Naive thymus-derived CD8-positive, alpha-beta T cell (primary cell): ENCODE measurements around the gene GLO1. TPM values are rescaled to one million over a fixed set of nuclear protein-coding genes. Genes with fewer than 3 reads are reported as not detected.
A peak's percentile ranks its signal among the peaks of the same experiment; 100 is the strongest.

ENCODE experiments used
- ATAC-seq, 2 donors: fragments of 150-1000 bp; cut with Tn5 transposase in 1 of 2; sonication (Bioruptor Pico), chemical (Tn5 transposase) in 1 of 2; 1 replicate in 1 of 2; 2 replicates in 1 of 2; pipeline ENCODE4 v1.10.0; 2021; ENCODE audit warnings: mild to moderate bottlenecking in 2 of 2, moderate library complexity in 2 of 2
- POLR2A ChIA-PET: fragments of 350-600 bp; sonication (Branson Sonifier 250); formaldehyde crosslinking; loops from one replicate; lab custom pipeline; 2021; ENCODE audit warnings: antibody characterized with exemption; lab: Charles Lee
- DNase-seq, 10 donors: peaks; one replicate each; pipeline versions ENCODE4 v3.0.0 to v3.0.0-alpha.2; 2020 to 2022
- H3K27ac Mint-ChIP-seq, 10 donors: one replicate each; pipeline ENCODE4 v1.8.0; 2020 to 2022; ENCODE audit warnings: mild to moderate bottlenecking in 10 of 10, mixed read lengths in 10 of 10, moderate library complexity in 4 of 10, inconsistent platforms in 1 of 10
- H3K27me3 Mint-ChIP-seq, 5 donors: one replicate each; pipeline ENCODE4 v1.8.0; 2021 to 2022; ENCODE audit warnings: mixed read lengths in 5 of 5
- H3K36me3 Mint-ChIP-seq, 3 donors: one replicate each; pipeline ENCODE4 v1.8.0; 2020 to 2022; ENCODE audit warnings: mixed read lengths in 3 of 3, mild to moderate bottlenecking in 2 of 3, inconsistent platforms in 1 of 3
- H3K4me1 Mint-ChIP-seq, 4 donors: one replicate each; pipeline ENCODE4 v1.8.0; 2021 to 2022; ENCODE audit warnings: mixed read lengths in 4 of 4
- H3K4me3 Mint-ChIP-seq, 10 donors: one replicate each; pipeline ENCODE4 v1.8.0; 2020 to 2022; ENCODE audit warnings: mild to moderate bottlenecking in 10 of 10, mixed read lengths in 10 of 10, moderate library complexity in 6 of 10, inconsistent platforms in 1 of 10
- H3K9me3 Mint-ChIP-seq, 9 donors: one replicate each; pipeline ENCODE4 v1.8.0; 2020 to 2022; ENCODE audit warnings: mixed read lengths in 9 of 9, mild to moderate bottlenecking in 3 of 9, inconsistent platforms in 1 of 9, moderate library complexity in 1 of 9
- polyA plus RNA-seq, 3 donors: library from polyadenylated mRNA; unstranded; fragments of 300-500 nt; fragmentation: Illumina TruSeq; gene quantifications; one replicate each; pipeline ENCODE4 v1.2.3, GENCODE V29; 2021
- total RNA-seq, 8 experiments: library from RNA in 2 of 8; stranded (reverse) in 2 of 8; gene quantifications; one replicate each; pipeline ENCODE4 v1.2.3 and lab custom pipeline; 2021 to 2026

Gene GLO1
- total and polyA plus RNA-seq, 5 experiments from 2014 or later, result 30.7 to 103 (median 74.1) TPM

DNA sequence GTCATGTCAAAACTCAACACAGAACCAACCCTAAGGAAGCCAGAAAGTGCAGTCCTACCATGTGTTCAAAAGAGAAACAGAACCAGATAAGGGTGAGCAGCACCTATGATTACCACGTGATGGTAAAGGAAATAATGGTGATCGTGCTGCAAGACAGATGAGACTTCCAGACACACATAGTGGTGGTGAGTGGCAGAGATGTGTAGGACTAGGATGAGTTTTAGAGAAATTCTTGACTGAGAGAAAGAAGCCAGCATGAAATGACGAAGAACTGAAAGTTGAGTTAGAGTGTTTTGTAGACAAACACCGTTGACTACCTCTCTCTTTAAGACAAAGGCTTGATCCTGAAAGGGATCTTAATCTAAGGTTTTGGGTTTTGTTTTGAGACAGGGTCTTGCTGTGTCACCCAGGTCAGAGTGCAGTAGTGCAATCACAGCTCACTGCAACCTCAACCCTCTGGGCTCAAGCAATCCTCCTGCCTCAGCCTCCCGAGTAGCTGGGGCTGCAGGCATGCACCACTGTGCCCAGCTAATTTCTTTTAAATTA lies 52.7 kb downstream of the GLO1 start:
- H3K36me3 Mint-ChIP-seq, result peaks cover 5 to 17% (median 11%) of the 10 kb centered on the region in 3 donors
- no peaks in the 10 kb centered on the region for H3K27me3 Mint-ChIP-seq
- no peak for DNase-seq
- H3K4me1 Mint-ChIP-seq, result peaks cover 0 to 1% (median 0%) of the 10 kb centered on the region in 4 donors
- H3K27ac Mint-ChIP-seq, result no peak overlapping the region
- peaks cover 0 to 5% (median 0%) of the 10 kb centered on the region in 9 donors for H3K9me3 Mint-ChIP-seq
- POLR2A ChIA-PET, result no interaction called here
- ATAC-seq, result no peak
- H3K4me3 Mint-ChIP-seq, result no peak overlapping the region

DNA sequence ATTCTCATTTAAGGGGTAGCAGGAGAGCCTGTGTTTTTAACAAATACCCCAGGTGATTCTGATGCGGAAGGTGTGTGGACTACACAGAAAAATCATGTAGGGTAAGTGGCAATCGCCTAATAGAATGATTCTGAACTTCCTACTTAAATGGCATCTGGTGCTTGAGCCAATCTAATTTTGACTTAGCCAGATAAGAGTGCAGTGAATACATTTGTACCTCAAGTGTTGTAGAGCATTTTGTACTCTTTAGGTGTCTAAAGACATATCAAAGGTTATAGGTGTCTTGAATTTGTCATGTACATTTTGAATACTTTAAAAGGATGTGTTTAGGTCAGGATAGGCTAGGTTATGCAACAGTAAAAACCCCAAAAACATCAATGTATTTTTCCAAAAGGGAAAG lies 53.2 kb downstream of the GLO1 start:
- H3K27me3 Mint-ChIP-seq, result no peaks in the 10 kb centered on the region
- no peak overlapping the region for H3K4me3 Mint-ChIP-seq
- H3K4me1 Mint-ChIP-seq, result peaks cover 0 to 1% (median 0%) of the 10 kb centered on the region in 4 donors
- ATAC-seq (no peak), DNase-seq (no peak)
- H3K36me3 Mint-ChIP-seq, result peaks cover 5 to 17% (median 11%) of the 10 kb centered on the region in 3 donors
- H3K9me3 Mint-ChIP-seq, result peaks cover 0 to 5% (median 0%) of the 10 kb centered on the region in 9 donors
- H3K27ac Mint-ChIP-seq, result no peak overlapping the region
- POLR2A ChIA-PET, result no interaction called here

DNA sequence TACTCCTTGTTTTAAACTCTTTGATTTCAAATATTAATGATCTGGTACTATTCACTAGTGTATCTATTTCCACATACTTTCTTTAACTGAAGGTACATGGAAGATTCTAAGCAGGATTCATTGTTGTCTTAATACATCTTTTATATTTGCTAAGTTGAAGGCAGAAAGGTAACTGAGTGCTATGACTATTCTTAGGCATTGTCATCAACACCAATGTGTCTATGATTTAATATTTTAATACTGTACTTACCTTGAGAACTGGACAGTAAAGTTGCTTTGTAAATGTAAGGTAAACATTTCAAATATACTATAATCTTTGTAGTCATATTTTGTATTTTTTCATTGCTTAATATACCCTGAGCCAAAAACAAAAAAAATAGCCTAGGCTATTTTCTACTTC lies 54.3 kb downstream of the GLO1 start:
- peaks cover 5 to 17% (median 8%) of the 10 kb centered on the region in 3 donors for H3K36me3 Mint-ChIP-seq
- H3K27ac Mint-ChIP-seq, result no peak overlapping the region
- no peak overlapping the region for H3K4me3 Mint-ChIP-seq
- no peaks in the 10 kb centered on the region for H3K27me3 Mint-ChIP-seq
- H3K4me1 Mint-ChIP-seq, result peaks cover 0 to 1% (median 0%) of the 10 kb centered on the region in 4 donors
- peaks cover 0 to 5% (median 0%) of the 10 kb centered on the region in 9 donors for H3K9me3 Mint-ChIP-seq
- POLR2A ChIA-PET, result interaction anchor here (0.6 kb wide), 2 partner anchors 9 to 821 kb away, joined by 3 to 10 read pairs; no protein-coding TSS in a partner anchor
- ATAC-seq, result no peak
- DNase-seq, result no peak

DNA sequence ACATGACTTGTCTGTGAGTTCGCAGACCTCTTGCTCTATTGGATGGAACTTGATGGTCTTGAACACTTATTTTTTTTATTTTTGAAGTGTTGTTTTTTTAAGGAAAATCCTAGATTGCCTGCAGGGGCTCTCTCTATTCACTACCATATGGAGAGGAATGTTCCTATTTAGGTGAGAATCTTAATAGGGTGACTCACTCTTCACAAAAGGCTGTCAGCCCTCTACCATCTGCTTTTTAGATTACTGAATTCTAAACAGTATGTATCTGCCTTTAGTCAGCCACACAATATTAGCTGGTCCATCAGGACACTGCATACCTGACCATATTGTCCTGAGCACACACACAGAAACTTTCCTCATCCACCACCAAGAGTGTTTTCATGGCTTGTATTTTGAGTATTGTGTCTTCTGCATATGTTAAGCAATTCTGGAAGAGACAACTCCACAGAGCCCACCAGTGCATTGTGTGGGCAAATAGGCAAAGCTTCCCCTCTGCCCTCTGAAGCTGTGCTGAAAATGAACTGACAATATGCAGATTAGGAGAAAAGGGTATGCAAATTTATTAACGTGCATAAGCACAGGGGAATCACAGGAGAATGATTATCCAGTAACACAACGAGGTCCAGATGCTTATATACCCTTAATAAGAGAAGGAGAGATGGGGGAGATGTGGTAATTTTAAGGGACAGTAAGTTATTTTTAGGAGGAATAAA lies 56.6 kb downstream of the GLO1 start:
- H3K36me3 Mint-ChIP-seq, result peaks cover 3 to 15% (median 5%) of the 10 kb centered on the region in 3 donors
- H3K27me3 Mint-ChIP-seq, result no peaks in the 10 kb centered on the region
- H3K4me1 Mint-ChIP-seq, result peaks cover 0 to 11% (median 6%) of the 10 kb centered on the region in 4 donors
- ATAC-seq (no peak), DNase-seq (no peak)
- POLR2A ChIA-PET, result no interaction called here
- H3K27ac Mint-ChIP-seq, result no peak overlapping the region
- H3K9me3 Mint-ChIP-seq, result peaks cover 0 to 3% (median 0%) of the 10 kb centered on the region in 9 donors
- no peak overlapping the region for H3K4me3 Mint-ChIP-seq

DNA sequence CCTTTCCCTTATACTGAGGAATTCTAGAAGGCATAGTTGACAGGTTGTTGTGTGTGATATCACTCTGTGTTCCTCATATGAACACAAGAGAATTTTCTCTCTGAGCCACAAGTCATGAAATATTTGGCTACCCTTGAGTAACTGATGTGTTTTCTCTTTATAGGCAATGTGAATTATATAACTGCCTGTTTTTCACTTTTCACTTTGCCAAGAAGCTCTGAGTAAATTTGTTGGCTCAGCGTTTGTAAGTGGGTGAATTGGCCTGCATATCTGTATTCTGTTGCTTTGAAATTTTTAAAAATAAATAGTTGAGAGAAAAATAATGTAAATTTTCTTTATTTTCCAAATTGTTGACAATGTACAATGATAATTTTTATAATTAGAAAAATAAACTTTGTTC lies 58.0 kb downstream of the GLO1 start:
- POLR2A ChIA-PET, result no interaction called here
- Mint-ChIP-seq H3K27me3 (no peaks in the 10 kb centered on the region), H3K4me1 (peaks cover 4 to 24% (median 16%) of the 10 kb centered on the region in 4 donors), H3K27ac (no peak overlapping the region), H3K36me3 (peaks cover 0 to 3% (median 3%) of the 10 kb centered on the region in 3 donors), H3K4me3 (no peak overlapping the region), H3K9me3 (no peaks in the 10 kb centered on the region)
- DNase-seq (no peak), ATAC-seq (no peak)

DNA sequence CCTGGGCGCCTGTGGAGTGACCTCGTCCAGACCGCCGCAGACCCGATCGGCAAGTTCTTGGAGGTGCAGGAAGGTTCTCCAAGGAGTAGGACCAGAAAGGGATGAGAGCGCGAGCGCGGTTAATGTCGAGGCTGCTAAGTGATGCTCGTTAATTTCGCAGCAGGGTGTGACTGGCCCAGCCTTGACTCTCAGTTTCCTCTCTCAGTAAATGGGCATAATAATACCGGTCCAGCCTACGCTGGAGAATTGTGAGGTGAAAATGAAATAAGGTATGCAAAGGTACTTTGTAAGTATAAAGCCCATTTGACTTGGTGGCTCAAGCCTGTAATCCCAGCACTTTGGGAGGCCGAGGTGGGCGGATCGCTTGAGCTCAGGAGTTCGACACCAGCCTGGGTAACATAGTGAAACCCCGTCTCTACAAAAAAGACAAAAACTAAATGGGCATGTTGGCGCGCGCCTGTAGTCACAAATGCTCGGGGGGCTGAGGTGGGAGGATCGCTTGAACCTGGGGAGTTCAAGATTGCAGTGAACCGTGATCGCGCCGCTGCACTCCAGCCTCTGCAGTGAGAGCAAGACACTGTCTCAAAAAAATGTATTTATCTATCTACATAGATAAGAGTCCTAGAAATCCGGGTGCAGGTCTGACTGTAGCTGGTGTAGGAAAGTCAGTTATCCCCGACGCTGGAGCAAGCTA lies 62.6 kb downstream of the GLO1 start:
- Mint-ChIP-seq H3K9me3 (no peaks in the 10 kb centered on the region), H3K27ac (peak overlapping the region; percentile 88 to 99 (median 96)), H3K27me3 (no peaks in the 10 kb centered on the region), H3K4me1 (peaks cover 31 to 59% (median 53%) of the 10 kb centered on the region in 4 donors), H3K4me3 (peak overlapping the region; percentile 79 to 95 (median 92)), H3K36me3 (no peaks in the 10 kb centered on the region)
- POLR2A ChIA-PET, result interaction anchor here (0.5 to 2.5 kb wide), 2 partner anchors 63 to 67 kb away, joined by 5 to 15 read pairs; partner anchors contain the start of gene GLO1
- ATAC-seq, result no peak
- peak in 1 of 10 donors; percentile 0 for DNase-seq

DNA sequence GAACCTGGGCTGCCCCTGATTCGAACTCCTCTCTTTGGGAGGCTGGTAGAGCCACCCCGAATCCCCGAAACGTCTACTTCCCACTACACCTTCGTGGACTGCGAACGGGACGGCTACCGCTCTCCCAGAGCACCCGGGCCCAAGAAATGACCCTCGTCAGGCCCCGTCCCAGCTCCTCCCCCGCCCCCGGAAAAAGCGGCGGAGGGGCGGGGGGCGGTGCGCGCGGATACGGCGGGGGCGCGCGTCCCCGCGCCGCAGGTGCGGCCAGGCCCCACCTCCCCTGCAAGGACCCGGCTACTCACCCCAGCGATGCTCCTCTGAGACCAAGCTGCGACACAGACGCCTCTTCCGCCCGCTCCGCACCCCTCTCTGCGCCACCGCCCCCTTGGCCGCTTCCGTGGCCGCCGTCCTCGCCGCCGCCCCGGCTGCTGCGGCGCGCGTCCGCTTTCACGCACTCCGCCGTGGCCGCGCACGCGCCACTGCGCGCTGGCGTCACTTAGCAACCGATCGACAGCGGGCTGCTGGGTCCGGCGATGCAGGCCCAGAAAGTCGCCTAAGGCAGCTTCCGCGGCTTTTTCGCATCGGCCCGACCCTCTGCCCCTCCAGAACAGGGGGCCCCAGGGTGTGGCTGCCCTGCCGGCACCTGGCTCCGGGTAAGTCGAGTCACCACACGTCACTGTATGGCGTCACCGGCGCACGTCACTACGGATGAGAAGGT lies 63.3 kb downstream of the GLO1 start, which contains the start of gene BTBD9:
Gene BTBD9, minus strand, starts transcription at position 432 of the 718 bp plus-strand sequence.
- no peaks in the 10 kb centered on the region for H3K9me3 Mint-ChIP-seq
- ATAC-seq (peak; percentile 79 to 85), DNase-seq (peak; percentile 75 to 92 (median 88))
- peak within 1 kb of the TSS; percentile 88 to 99 (median 96) for H3K27ac Mint-ChIP-seq
- peak within 1 kb of the TSS; percentile 79 to 95 (median 92) for H3K4me3 Mint-ChIP-seq
- H3K36me3 Mint-ChIP-seq, result no peaks in the 10 kb centered on the region
- H3K4me1 Mint-ChIP-seq, result peaks cover 33 to 64% (median 58%) of the 10 kb centered on the region in 4 donors
- POLR2A ChIA-PET, result interaction anchor here (0.6 to 2.5 kb wide), 5 partner anchors 9 to 471 kb away, joined by 3 to 15 read pairs (median 3); partner anchors contain the start of gene GLO1
- no peaks in the 10 kb centered on the region for H3K27me3 Mint-ChIP-seq

DNA sequence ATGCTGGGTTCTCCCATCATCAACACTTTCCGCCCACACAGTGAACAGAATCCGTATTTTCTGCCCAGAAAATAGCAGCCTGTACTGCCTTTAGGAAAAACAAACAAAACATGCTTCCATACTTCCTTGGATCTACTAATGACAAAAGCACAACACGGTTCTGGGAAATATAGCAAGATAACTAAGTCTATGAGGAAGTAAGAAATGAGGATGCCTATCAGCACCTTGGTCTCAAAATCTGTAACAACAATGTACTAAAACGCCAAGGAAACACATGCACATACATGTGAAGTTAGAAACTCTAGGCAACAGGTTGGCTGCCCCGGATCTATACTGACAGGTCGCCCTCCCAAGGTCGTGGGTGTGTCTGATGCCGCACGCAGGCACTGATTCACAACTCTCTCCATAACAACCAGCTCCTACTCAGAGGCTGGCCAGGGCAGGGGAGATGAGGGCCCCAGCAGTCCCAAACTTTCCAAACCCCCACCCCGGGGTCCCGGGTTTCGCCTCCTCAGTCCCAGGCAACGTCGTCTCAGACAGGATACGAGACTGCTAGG lies 63.9 kb downstream of the GLO1 start:
- POLR2A ChIA-PET, result interaction anchor here (0.6 to 2.5 kb wide), 6 partner anchors 9 to 472 kb away, joined by 3 to 15 read pairs (median 3); partner anchors contain the start of gene GLO1
- DNase-seq, result peak; percentile 43 to 88 (median 76)
- no peaks in the 10 kb centered on the region for H3K36me3 Mint-ChIP-seq

DNA sequence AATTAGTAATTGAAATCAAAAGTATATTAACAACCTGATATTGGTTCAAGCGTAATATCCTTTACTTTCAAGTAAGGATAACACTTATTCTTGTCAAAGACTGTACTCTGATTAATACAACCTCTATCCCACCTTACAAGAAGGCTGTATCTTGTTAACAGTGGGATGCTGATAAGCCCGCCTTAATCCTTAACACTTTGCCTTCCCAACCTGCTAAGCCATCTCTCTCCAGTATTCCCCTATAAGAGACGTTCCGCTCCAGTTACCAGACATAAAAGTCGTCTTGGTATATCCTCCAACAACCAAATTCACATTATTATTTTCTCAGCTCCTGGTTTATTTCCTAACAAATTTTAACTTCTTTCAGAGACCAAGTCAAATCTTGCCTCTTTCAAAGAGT lies 65.2 kb downstream of the GLO1 start:
- ATAC-seq, result no peak
- peaks cover 39 to 74% (median 70%) of the 10 kb centered on the region in 4 donors for H3K4me1 Mint-ChIP-seq
- peak overlapping the region in 1 of 10 donors; percentile 1 for H3K4me3 Mint-ChIP-seq

More for the DNA sequence above, 63.9 kb downstream of the GLO1 start:
- H3K27me3 Mint-ChIP-seq, result no peaks in the 10 kb centered on the region
- ATAC-seq, result peak; percentile 72 to 77
- H3K9me3 Mint-ChIP-seq, result no peaks in the 10 kb centered on the region
- peak overlapping the region; percentile 88 to 99 (median 96) for H3K27ac Mint-ChIP-seq
- peaks cover 34 to 70% (median 64%) of the 10 kb centered on the region in 4 donors for H3K4me1 Mint-ChIP-seq
- peak overlapping the region; percentile 79 to 95 (median 92) for H3K4me3 Mint-ChIP-seq

DNA sequence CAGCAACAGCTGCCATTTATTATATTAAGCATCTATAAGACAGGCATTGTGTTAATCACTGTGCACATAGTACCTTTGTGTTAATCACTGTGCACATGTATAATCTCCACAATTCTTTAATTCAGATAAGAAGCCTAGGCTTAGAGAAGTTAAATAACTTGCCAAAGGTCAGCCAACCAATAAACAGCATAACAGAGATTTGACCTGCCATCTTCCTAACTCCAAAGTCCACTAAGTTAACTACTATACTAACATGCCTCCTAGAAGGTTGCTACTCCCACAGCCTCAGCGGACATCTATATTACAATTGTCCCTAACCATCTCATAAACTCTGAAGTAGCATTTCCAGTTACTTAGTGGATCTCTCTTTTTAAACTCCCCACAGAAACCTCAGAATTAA lies 66.9 kb downstream of the GLO1 start:
- Mint-ChIP-seq H3K4me3 (no peak overlapping the region), H3K9me3 (no peaks in the 10 kb centered on the region), H3K27me3 (no peaks in the 10 kb centered on the region), H3K4me1 (peaks cover 43 to 67% (median 65%) of the 10 kb centered on the region in 4 donors), H3K36me3 (no peaks in the 10 kb centered on the region), H3K27ac (peak overlapping the region in 7 of 10 donors; percentile 0 to 88 (median 40))
- ATAC-seq, result no peak
- DNase-seq, result no peak
- POLR2A ChIA-PET, result no interaction called here

More for the DNA sequence above, 65.2 kb downstream of the GLO1 start:
- Mint-ChIP-seq H3K27ac (peak overlapping the region; percentile 5 to 99 (median 93)), H3K27me3 (no peaks in the 10 kb centered on the region), H3K9me3 (no peaks in the 10 kb centered on the region), H3K36me3 (no peaks in the 10 kb centered on the region)
- DNase-seq, result no peak
- POLR2A ChIA-PET, result no interaction called here

DNA sequence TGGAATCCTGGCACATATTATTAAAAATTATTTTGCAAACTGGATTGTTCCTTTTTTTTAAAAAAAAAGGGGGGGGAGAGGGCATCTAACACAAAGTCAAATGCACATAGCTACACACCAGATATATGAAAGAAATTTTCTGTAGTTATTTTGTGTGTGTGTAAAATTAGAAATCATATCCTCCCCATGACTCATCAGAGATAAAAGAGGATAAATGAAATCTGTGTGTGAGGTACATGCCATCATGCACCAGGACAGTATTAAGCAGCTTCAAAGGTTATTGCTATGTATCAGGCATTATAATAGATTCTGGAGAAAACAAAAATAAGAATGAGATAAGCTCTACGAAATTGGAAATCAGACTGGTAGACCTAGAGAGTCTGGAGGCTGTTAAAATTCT lies 68.4 kb downstream of the GLO1 start:
- H3K4me3 Mint-ChIP-seq, result no peak overlapping the region
- H3K27me3 Mint-ChIP-seq, result no peaks in the 10 kb centered on the region
- ATAC-seq, result no peak
- H3K27ac Mint-ChIP-seq, result peak overlapping the region in 3 of 10 donors; percentile 6 to 60 (median 49)
- H3K36me3 Mint-ChIP-seq, result no peaks in the 10 kb centered on the region
- H3K4me1 Mint-ChIP-seq, result peaks cover 40 to 65% (median 61%) of the 10 kb centered on the region in 4 donors
- POLR2A ChIA-PET, result no interaction called here
- DNase-seq, result no peak
- H3K9me3 Mint-ChIP-seq, result no peaks in the 10 kb centered on the region
